GM23338 (cell line): ENCODE data around the gene JMJD7.

ENCODE experiments used
- CTCF ChIP-seq, 2 experiments: fragments of 200-600 bp in 1 of 2; sonication (generic) in 1 of 2; conservative IDR thresholded peaks; 2 replicates each; pipeline versions ENCODE4 v1.5.1 to v1.6.1; 2016 to 2017; ENCODE audit warnings: antibody characterized with exemption in 2 of 2, low read depth in 2 of 2, mild to moderate bottlenecking in 2 of 2, moderate library complexity in 1 of 2
- EZH2 ChIP-seq: fragments of 200-600 bp; sonication (generic); IDR thresholded peaks from one replicate; pipeline ENCODE4 v1.8.0; 2017; ENCODE audit warnings: antibody characterized with exemption, mild to moderate bottlenecking, low read depth; ENCODE audit not compliant: unreplicated experiment
- JUNB ChIP-seq: IDR thresholded peaks from one replicate; pipeline ENCODE4 v1.6.1; 2016; ENCODE audit warnings: antibody characterized with exemption; ENCODE audit not compliant: unreplicated experiment
- POLR2AphosphoS5 ChIP-seq: IDR thresholded peaks from 2 replicates; pipeline ENCODE4 v1.6.1; 2016; ENCODE audit warnings: antibody characterized with exemption, low read depth

DNA sequence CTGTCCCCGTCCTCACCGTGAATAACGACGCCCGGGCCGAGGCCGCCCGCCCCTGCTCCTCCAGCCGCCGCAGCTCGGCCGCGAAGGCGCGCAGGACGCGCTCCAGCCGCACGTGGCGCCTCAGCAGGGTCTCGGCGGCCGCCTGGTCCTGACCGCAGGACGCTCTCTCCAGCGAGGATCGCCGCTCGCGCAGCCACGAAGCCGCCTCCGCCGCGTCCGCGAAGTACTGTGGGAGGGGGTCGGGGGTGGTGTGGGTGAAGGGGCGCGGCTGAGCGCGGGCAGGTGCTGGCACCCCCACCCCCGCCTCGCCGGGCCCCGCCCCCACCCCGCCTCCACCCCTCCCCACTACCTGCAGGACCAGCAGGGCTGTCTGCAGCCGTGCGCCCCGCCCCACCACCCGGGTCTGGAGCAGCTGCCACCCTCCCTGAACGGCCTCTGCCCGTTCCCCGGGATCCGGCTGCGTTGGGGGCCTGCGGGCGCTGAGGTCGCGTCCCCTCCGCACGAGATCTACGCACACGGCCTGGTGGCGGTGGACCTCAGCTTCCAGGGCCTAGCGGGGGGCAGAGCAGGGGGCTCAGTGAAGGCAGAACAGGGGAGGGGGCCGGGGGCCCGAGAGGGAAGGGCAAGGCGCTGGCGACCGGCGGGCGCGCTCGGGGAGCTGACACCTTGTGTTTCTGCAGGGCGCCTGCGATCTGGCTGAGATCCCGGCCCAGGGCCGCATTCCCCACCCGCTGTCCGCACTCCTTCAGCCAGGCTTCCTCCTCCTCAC, 54.2 kb downstream of the JMJD7 start:
- TF ChIP-seq JUNB (no peak), POLR2AphosphoS5 (no peak), CTCF (conservative IDR thresholded peaks at IDR 0.05; ENCODE audit: low read depth in 2 of 2) (no peak), EZH2 (peak; percentile 37)
